NCI-H446 (cell line): ENCODE results near the gene TMEM164.
"Not testable (repeated sequence)": the region's sequence is repeated elsewhere in the genome, so short reads cannot be mapped to it uniquely, and the experiment has no call there.

Source experiments
- DNase-seq, 2 experiments: peaks; one replicate each; lab custom pipeline; 2025; lab: John Stamatoyannopoulos, UW

Gene TMEM164

GRCh38 chrX:110002300-110003166 is at the start of gene TMEM164:
Gene TMEM164, plus strand, starts transcription at chrX:110003114. Its CDS starts 661 bp downstream, at chrX:110003775.
- peak; percentile 39 to 74 for DNase-seq

- no peak for DNase-seq
Observed at GRCh38 chrX:109954333-109954732, 48.6 kb upstream of the TMEM164 start.

DNA sequence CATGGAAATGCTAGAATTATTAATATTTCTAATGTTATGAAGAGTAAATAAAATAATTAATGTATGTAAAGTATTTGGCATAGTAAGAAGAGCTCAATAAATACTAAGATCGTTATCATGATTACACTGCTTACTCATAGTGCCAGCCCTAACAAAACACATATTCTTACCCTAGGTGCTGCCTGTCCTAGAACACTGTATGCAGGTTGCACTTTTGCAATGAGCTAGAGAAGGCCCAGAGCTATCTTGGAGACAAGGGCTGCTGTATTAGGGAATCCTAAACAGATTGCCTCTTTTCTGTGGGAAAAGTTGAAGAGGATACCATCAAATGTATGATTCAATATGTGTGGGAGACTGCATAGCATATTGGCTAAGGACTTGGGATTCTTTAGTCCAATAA is 48.0 kb upstream of the TMEM164 start:
- no peak for DNase-seq

DNA sequence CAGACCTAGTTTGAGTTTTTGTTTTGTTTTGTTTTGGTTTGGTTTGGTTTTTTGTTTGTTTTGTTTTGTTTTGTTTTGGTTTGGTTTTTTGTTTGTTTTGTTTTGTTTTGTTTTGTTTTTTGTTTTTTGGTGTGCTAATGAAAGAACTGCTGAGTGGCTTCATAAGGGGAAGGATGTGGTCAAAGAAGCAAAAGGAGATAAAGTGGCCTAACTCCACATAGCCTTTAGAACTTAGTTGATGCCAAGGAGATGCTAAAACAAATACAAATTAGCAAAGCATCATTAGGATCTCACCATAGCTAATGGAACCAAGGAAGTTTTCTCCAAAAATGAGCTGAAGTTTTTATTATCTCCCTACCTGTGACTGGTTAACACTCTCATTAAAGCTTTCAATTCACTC is 44.6 kb upstream of the TMEM164 start:
- no peak for DNase-seq

- no peak for DNase-seq
Observed at GRCh38 chrX:109959356-109959871, 43.5 kb upstream of the TMEM164 start.

- DNase-seq: no peak
Observed at GRCh38 chrX:109964390-109964789, 38.5 kb upstream of the TMEM164 start.

DNA sequence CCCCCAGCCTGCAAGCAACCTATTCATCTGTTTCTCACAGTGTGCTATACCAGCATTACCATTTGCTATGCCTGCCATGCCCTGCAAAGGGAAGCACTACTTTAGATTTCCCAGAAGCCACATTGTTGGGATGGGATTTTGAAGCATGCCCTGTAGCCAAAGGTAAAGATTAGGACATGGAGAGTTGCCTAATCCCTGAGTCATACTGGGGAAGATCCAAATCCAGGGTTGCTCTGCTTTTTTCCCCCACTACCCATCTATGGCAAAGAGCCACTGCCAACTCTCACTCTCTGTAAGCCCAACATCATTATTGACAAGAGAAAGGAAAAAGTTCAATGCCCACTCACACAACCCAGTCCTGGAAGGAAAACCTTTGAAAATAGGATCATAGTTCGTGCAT is 36.7 kb upstream of the TMEM164 start:
- no peak for DNase-seq

GRCh38 chrX:109967156-109967555 is 35.8 kb upstream of the TMEM164 start:
- DNase-seq: no peak

DNA sequence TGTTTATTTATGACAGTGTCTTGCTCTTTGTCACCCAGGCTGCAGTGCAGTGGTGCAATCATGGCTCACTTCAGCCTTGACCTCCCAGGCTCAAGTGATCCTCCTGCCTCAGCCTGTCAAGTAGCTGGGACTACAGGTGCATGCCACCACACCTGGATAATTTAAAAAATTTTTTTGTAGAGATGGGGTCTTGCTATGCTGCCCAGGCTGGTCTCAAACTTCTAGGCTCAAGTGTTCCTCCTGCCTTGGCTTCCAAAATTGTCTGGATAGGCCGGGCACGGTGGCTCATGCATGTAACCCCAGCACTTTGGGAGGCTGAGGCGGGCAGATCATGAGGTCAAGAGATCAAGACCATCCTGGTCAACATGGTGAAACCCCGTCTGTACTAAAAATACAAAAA is 32.1 kb upstream of the TMEM164 start:
- DNase-seq: not testable (repeated sequence)

GRCh38 chrX:109974906-109975655 is 27.8 kb upstream of the TMEM164 start:
- DNase-seq: no peak

DNA sequence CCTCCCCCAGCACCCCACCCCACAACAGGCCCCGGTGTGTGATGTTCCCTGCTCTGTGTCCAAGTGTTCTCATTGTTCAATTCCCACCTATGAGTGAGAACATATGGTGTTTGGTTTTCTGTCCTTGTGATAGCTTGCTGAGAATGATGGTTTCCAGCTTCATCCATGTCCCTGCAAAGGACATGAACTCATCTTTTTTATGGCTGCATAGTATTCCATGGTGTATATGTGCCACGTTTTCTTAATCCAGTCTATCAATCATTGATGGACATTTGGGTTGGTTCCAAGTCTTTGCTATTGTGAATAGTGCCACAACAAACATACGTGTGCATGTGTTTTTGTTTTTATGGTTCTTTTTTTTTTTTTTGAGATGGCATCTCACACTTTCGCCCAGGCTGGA is 17.7 kb upstream of the TMEM164 start:
- not testable (repeated sequence) for DNase-seq

DNA sequence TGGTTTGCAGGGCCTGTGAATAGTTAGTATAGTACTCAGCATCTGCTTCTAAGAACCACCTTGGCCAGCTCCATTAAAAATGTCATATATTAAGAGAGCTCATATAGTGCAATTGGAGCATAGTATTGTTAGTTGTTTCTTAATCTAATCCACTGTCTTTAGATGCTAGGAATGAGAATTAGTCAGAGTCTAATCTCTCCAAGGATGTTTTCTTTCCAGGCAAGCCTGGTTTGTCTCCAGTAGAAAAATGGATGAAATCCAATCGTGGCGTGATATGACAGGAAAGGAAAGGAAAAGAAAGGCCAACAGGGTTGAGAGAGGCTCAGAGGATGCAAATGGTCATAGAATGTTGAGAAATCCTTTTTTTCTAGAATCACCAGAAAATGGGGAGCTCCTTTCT is 15.0 kb upstream of the TMEM164 start:
- DNase-seq: no peak

DNA sequence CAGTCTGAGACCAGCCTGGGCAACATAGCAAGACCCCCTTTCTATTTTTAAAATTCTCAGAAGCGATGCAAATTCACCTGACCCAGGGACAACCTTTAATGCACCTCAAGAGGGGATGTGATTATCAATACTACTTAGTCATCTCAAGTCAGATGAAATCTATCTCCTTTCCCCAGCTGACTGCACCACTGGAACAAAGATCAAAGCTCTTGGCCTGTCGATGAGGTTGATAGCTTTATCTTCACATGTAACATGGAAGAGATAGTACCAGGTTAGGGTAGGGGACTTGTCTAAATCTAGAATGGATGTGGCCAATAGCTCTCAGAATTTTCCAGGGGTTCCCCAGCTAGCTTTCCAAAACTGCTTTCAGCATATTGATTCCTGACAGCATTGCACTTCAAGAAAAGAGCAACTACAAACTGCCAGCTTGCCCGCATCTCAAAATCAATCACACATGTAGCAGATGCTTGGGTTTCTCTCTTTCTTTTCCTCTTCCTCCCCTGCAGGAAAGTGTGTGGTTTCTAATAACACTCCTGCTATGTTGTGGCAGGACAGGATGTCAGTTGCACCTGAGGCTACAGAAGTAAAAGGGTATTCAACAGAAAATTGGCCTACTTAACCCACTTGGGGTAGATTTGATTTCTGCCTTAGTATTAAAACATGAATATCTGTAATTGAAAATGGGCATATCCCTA is 12.2 kb upstream of the TMEM164 start:
- no peak for DNase-seq

- no peak for DNase-seq
Observed at GRCh38 chrX:109992203-109992602, 10.7 kb upstream of the TMEM164 start.

- DNase-seq: no peak
Observed at GRCh38 chrX:109995155-109995554, 7.8 kb upstream of the TMEM164 start.

- DNase-seq: no peak
Observed at GRCh38 chrX:109997786-109998452, 5.0 kb upstream of the TMEM164 start.

GRCh38 chrX:110000000-110000399 is 2.9 kb upstream of the TMEM164 start:
- DNase-seq: no peak

DNA sequence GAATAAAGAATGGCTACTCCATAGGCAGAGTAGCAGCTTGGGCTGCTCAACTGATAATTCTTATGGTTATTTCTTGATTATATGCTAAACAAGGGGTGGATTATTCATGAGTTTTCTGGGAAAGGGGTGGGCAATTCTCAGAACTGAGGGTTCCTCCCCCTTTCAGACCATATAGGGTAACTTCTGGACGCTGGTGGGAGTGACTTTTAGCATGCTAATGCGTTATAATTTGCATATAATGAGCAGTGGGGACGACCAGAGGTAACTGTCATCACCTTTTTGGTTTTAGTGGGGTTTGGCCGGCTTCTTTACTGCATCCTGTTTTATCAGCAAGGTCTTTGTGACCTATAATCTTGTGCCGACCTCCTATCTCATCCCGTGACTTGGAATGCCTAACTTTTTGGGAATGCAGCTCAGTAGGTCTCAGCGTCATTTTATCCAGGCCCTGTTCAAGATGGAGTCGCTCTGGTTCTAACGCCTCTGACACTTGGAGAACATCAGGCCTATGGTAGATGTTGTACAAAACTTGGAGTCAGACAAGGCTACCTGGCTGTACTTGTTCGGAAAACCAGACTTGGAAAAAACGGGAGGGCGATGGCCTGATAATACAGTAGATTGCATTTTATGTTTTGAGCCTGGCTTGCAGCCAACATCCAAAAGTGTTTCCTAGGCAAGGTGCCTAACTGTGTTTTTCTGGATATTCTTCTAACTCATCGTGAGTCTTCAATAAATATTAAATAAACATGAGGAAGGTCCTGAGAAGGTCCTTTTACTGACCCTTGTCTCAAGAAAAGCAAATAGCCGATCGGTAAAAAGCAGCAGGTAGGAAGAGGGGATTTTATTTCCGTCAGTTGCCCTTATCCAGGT is 1.8 kb upstream of the TMEM164 start:
- DNase-seq: no peak

- no peak for DNase-seq
Observed at GRCh38 chrX:110001740-110002299, 1.1 kb upstream of the TMEM164 start.
